Measurements from ENCODE around the gene NDST4.

DNA sequence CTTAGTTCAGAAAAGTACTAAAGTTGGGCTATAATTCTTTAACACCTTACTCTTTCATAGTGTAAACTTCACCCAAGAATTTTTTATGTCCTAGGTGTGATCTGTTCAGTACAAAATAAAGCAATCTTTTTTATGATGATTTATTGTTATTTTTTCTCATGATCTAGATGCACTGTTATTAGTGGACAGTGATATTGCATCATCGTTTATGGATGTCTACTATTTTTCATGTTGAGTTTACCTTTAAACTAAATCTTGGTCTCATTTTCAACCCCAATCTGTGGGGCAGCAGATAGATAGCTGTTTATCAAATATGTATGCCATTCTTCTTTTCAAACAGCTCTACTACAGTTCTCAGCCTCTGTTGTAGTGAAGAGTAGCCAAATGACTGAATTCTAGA lies 299.5 kb downstream of the NDST4 start:
- TF ChIP-seq, protein P1, sequence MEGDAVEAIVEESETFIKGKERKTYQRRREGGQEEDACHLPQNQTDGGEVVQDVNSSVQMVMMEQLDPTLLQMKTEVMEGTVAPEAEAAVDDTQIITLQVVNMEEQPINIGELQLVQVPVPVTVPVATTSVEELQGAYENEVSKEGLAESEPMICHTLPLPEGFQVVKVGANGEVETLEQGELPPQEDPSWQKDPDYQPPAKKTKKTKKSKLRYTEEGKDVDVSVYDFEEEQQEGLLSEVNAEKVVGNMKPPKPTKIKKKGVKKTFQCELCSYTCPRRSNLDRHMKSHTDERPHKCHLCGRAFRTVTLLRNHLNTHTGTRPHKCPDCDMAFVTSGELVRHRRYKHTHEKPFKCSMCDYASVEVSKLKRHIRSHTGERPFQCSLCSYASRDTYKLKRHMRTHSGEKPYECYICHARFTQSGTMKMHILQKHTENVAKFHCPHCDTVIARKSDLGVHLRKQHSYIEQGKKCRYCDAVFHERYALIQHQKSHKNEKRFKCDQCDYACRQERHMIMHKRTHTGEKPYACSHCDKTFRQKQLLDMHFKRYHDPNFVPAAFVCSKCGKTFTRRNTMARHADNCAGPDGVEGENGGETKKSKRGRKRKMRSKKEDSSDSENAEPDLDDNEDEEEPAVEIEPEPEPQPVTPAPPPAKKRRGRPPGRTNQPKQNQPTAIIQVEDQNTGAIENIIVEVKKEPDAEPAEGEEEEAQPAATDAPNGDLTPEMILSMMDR (IDR thresholded peaks at IDR 0.05; ENCODE audit: low read depth, low read length): no peak
- no peak for TF ChIP-seq EZH2phosphoT487 (IDR thresholded peaks at IDR 0.05; ENCODE audit: low read depth)
